Measurements from ENCODE around the gene PIK3CA. TPM values are rescaled to one million over a fixed set of nuclear protein-coding genes. Genes with fewer than 3 reads are reported as not detected.

Gene PIK3CA
- total RNA-seq, 1 experiment from 2014 or later: 12.0 TPM

GRCh38 chr3:179175358-179175757 lies 27.2 kb downstream of the PIK3CA start:
- Histone ChIP-seq H3K23me2 (ENCODE audit: insufficient read length, low read depth, low read length, poor library complexity, severe bottlenecking) (no peaks in the 10 kb centered on the region), H3K4me2 (ENCODE audit: insufficient read depth, insufficient read length, low read length) (no peak overlapping the region), H3K4ac (ENCODE audit: low read depth, low read length) (no peak overlapping the region), H3K9me3 (ENCODE audit: control insufficient read depth, low read depth, low read length) (no peaks in the 10 kb centered on the region), H3K56ac (ENCODE audit: insufficient read length, low read depth, low read length) (no peak overlapping the region), H4K8ac (replicated peaks; ENCODE audit: insufficient read length, low read depth, low read length) (no peak overlapping the region), H3K14ac (ENCODE audit: insufficient read depth, low read length) (no peak overlapping the region), H2BK120ac (ENCODE audit: low read depth, low read length, poor library complexity, severe bottlenecking) (no peak overlapping the region), H4K91ac (ENCODE audit: insufficient read length, low read depth, low read length) (no peak overlapping the region), H4K20me1 (ENCODE audit: control insufficient read depth, insufficient read depth, insufficient read length) (no peaks in the 10 kb centered on the region), H4K5ac (ENCODE audit: insufficient read length, low read depth, low read length) (no peak overlapping the region), H3K4me1 (ENCODE audit: insufficient read depth, low read length) (no peaks in the 10 kb centered on the region; the same call in 1 of the 2 replicates), H3K79me2 (ENCODE audit: insufficient read depth, low read length) (no peaks in the 10 kb centered on the region), H2BK12ac (ENCODE audit: insufficient read length, low read depth, low read length) (no peak overlapping the region), H2BK15ac (ENCODE audit: low read depth, low read length) (no peak overlapping the region), H2BK5ac (ENCODE audit: insufficient read length, low read length) (no peak overlapping the region), H3K79me1 (ENCODE audit: insufficient read depth, low read depth, low read length, poor library complexity, severe bottlenecking) (peaks cover 3% of the 10 kb centered on the region), H2BK20ac (ENCODE audit: low read depth, low read length, poor library complexity, severe bottlenecking) (no peak overlapping the region), H3K9ac (ENCODE audit: extremely low read depth, insufficient read length, low read length) (no peak overlapping the region), H3T11ph (ENCODE audit: low read length) (no peak overlapping the region), H3K18ac (ENCODE audit: insufficient read length, low read depth, low read length) (no peak overlapping the region), H3K27ac (ENCODE audit: insufficient read length, low read depth, low read length) (no peak overlapping the region), H2AK5ac (ENCODE audit: insufficient read length, low read length) (no peak overlapping the region), H3K27me3 (ENCODE audit: insufficient read depth, low read length) (no peaks in the 10 kb centered on the region), H2AFZ (ENCODE audit: low read length) (no peak overlapping the region), H3K23ac (ENCODE audit: insufficient read length, low read depth, low read length) (no peak overlapping the region)
- TF ChIP-seq, protein P1, sequence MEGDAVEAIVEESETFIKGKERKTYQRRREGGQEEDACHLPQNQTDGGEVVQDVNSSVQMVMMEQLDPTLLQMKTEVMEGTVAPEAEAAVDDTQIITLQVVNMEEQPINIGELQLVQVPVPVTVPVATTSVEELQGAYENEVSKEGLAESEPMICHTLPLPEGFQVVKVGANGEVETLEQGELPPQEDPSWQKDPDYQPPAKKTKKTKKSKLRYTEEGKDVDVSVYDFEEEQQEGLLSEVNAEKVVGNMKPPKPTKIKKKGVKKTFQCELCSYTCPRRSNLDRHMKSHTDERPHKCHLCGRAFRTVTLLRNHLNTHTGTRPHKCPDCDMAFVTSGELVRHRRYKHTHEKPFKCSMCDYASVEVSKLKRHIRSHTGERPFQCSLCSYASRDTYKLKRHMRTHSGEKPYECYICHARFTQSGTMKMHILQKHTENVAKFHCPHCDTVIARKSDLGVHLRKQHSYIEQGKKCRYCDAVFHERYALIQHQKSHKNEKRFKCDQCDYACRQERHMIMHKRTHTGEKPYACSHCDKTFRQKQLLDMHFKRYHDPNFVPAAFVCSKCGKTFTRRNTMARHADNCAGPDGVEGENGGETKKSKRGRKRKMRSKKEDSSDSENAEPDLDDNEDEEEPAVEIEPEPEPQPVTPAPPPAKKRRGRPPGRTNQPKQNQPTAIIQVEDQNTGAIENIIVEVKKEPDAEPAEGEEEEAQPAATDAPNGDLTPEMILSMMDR (conservative IDR thresholded peaks at IDR 0.05): no peak
- H3K9me3 Mint-ChIP-seq: peaks cover 0 to 6% of the 10 kb centered on the region in 2 experiments; a peak in 1 of 5 replicates
- H3K4me1 Mint-ChIP-seq: peaks cover 22 to 27% of the 10 kb centered on the region in 2 experiments
- H3K36me3 Mint-ChIP-seq (ENCODE audit: insufficient read depth in 1 of 3, low read depth in 3 of 3): peaks cover 0 to 9% (median 0%) of the 10 kb centered on the region in 3 experiments; a peak in 3 of 7 replicates
- peak overlapping the region in 2 of 3 experiments; percentile 44 to 78; a peak in 5 of 7 replicates for H3K27ac Mint-ChIP-seq
- H3K27me3 Mint-ChIP-seq (ENCODE audit: low read depth): no peaks in the 10 kb centered on the region
- WGBS (ENCODE audit: extremely low coverage, insufficient read length, low lambda C conversion rate): no CpG with 5 or more reads among the region's 3 CpGs
- no peak overlapping the region for H3K4me3 Mint-ChIP-seq
- no peak for DNase-seq

All from H9 (cell line).